HG03521 (cell line): ENCODE results near the gene ANGPT4.

Experiments used
- ATAC-seq: cut with Tn5 transposase; IDR thresholded peaks from one replicate; pipeline ENCODE4 v1.9.1; 2021; ENCODE audit warnings: mild to moderate bottlenecking, moderate library complexity; ENCODE audit not compliant: unreplicated experiment

ANGPT4 gene

DNA sequence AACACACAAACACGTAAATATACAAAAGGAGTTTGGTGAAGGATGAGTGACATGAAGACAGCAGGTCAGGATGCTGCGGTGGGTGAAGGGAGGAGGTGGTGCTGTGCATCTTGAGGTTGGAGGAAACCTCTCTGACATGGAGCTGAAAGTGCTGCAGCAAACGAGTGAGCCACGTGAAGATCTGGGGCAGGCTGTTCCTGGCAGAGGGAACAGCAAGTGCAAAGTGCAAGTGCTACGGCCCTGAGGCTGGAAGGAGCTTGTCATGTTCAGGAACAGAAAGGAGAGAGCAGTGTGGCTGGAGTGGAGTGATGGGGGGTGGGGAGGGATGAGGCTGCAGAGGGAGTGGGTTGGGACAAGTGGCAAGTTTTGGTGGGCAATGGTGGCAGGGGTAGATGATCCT is 24.8 kb upstream of the ANGPT4 start:
- ATAC-seq = no peak

DNA sequence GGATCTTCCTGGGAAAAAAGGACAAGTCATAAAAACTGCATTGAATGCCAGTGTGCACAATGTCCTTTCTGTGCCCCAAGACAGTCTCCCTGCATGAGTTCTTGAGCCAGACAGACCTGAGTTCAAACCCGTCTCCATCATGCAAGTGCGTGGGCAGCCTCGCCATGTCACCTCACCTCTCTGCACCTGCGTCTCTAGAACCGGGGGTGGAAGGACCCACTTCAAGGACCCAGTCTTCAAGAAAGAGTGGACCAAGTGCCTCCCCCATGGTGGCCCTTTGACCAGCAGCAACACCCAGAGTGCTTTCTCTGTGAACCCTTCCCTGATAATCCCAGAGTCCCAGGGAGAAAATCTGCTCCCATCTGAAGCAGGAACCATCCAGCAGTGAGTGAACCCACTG is 23.5 kb upstream of the ANGPT4 start:
- ATAC-seq = no peak

DNA sequence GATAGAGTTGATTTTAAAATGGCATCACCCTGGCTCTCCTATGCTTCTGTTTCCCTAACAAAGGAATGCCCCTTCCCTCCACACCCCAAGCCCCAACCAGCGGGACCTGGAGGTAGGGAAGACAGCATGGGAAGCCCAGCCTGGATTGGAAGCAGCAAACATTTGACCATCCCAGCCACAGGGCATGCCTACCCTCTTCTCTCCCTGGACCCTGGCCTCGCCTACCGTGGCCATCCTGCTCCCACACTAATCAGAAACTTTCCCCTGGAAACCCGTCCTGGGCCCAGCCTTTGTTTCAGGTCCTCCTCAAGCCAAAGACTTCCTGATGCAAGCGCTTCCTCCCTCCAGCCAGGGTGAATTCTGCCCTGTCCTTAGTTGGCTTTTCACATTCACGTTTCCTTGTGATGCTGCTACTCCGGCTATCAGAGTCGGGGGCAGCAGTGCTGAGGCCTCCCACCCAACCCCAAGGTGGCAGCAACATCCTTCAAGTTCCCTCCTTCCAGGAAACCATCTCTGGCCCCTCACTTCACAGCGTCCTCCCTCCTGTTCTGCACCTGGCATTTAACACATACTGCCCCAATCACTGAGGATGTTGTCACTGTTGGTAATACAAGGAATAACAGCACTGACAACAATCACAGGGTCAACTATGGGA is 18.2 kb upstream of the ANGPT4 start:
- no peak for ATAC-seq

DNA sequence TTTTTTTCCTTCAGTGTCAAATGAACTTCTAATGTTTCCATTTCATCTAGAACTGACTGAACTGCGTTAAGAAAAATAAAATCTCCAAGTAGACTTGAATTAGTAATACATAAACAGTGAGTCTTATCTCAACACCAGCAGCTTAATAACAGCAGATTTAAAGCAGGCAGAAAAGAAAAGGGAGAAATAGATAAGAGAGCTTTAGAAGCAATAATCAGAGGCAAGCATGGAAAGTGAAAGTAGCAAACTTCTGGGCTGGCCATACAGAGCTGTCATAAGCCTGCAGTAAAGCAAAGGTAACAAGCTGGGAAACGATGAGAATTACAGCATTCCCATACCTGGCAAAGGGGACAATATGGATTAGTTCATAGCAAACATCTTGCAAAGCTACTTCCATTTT is 16.9 kb upstream of the ANGPT4 start:
- no peak for ATAC-seq

DNA sequence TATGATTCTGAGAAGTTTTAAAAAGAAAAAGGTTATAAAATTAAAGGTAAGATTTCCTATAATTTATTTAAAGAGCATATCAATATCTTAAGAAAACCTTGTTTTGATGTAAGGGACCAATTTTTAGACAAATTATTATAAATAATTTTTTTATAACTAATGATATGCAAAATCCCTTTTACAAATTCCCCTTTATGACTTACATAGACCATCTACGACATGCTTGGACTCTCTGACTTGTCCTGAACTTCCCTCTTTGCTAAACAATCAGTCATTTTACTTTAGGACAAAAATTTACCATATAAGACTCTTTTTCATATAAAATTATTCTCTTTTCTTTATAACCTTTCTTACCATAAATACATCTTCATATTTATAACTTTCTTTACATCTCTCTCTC is 15.3 kb upstream of the ANGPT4 start:
- ATAC-seq = no peak

DNA sequence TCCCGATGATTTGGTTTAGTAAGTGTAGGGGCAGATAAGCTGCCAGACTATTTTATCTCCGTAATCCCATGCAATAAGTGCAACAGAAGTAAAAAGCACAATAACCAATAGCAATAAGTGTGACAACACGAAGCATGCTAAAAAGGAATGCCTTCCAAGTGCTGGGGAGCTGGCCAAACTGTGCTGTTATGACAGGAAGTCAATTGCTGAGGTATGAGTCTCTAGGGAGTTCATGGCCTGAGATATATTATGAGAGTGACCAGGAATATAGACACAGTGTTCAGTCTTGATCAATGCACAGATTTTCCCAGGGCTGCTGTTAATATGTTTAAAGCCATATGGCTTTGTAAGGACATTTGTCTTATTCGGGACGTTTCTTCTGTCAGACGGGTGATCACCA is 10.5 kb upstream of the ANGPT4 start:
- no peak for ATAC-seq

DNA sequence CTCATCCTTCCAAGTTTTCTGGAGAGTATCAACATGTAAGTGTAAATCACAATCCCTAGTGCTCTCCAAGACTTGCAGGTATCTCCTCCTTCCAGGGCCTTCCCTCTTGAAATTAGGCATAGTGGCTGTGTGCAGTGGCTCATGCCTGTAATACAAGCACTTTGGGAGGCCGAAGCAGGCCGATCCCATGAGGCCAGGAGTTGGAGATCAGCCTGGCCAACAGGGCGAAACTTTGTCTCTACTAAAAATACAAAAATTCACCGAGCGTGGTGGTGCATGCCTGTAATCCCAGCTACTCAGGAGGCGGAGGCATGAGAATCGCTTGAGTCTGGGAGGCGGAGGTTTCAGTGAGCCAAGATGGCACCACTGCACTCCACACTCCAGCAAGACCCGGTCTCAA is 9.4 kb upstream of the ANGPT4 start:
- no peak for ATAC-seq

DNA sequence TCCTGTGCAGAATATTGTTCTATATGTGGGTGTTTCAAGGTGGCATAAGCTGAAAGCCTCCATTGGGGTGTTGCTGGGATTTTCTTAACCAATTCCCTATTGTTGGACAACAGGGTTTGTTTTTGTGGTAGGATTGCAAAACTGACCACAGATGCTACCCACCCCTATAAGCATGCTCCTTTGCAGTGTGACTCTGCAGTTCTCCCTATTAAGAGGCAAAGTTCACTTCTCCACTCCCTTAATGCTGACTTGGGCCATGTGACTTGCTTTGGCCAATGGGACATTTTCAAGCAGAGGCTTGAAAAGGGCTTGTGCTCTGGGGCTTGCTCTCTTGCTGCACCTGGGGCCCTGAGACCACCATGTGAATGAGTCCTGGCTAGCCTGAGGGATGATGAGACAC is 8.5 kb upstream of the ANGPT4 start:
- no peak for ATAC-seq

DNA sequence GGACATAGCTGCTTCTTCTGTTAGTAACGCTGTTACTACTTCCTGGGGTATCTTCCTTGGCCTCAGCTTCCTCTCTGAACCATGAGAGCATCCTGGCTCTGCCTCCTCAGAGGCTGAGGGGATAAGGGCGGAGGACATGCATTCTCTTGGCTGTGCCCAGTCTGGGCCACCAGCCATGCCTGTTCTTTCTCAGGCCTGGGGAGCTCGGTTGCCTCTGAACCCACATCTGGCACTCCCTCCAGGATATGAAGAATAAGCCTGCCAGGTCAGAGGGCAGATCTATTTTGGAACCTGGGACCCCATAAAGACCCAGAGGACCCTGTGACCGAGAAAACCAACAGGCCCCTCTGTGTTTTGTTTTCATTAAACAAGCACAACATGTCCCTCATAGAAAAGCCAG is 6.6 kb upstream of the ANGPT4 start:
- no peak for ATAC-seq

DNA sequence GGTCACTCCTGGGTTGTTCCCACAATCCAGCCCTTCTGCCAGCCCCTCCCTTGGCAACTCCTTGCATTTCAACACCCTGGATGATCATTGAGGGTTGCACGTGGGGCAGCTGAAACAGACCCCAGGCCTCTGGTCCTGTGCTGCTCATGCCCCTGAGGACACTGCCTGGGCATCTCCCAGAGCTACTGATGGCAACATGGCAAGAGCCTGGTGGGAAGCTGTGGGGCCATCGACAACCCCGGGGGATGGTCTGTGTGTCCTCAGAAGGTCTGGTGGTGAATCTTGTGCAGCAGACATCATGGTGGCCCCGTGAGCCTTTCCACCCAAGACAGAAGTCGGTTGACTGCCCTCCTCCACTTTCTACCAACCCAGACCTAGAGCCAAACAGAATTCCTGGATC is 4.9 kb upstream of the ANGPT4 start:
- ATAC-seq = no peak

DNA sequence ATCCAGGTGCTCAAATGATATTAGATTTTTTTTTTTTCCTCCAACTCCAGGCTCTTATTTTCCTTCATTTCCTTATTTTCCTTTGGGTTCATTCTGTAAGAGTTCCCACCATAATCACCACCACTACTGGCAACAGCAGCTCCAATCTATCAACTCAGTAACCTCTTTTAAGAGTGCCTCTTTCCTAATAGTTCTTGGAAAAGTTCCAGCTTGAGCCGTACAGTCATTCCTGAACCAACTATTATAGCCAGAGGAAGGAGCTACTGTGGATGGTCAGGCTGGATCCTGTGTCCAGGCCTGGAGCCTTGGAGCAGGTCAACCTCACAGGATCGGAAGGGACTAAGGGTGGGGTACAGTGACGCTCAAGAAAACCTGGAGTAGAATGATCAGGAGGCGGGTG is 4.2 kb upstream of the ANGPT4 start:
- ATAC-seq = no peak

DNA sequence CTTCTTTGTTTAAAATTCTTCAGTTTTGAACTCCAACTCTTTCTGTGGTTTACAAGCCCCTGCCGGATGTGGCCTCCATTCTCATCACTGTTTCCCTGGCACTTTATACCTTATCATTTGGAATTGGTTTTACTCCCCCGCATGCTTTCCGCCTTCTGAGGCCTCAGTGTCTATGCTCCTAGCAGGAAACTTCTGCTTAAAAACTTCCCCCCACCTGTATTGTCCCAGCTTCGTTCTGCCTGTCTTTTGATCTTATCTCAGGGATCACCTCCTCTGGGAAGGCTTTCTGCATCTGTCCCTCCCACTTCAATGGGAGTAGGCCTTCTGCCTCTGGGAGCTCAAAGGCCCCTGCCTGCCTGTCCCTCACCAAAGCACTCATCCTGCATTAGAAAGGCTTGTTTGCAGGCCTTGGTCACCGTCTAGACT is 3.4 kb upstream of the ANGPT4 start:
- no peak for ATAC-seq

DNA sequence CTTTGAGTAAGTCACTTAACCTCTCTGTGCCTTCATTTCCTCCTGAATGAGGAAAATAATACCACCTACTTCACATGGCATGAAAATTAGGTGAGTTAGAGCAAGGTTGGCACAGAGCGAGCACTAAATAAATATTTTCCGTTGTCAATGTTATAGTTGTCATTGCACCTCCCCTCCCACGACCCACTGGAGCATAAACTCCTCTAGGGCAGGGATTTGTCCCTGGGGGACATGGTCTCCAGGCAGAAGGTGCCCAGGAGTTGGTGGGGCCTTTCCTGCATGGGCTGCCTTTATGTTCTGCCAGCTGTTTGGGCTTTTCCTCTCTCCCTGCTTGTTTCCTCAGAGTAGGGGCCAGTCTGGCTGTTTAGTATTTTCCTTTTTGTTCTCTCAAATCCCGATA is 1.3 kb upstream of the ANGPT4 start:
- ATAC-seq = no peak

DNA sequence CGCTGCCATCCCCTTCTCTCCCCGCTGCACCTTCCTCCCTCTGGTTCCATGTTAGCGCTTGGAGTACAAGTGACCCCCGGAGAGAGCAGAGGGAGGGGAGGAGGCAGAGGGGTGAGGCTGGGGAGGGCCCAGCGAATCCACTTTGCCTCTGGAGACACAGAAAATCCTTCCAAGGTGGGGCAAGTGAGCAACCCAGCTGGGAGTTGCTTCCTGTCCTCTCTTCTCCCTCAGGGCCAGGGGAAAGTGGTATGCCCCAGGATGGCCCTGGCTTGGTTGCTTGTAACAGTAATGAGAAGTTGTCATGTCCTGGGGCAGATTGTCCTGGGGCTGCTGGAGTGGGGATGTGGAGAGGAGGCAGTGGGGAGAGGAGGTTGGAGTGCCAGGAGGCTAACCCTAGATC is 691 bp upstream of the ANGPT4 start:
- ATAC-seq = no peak

DNA sequence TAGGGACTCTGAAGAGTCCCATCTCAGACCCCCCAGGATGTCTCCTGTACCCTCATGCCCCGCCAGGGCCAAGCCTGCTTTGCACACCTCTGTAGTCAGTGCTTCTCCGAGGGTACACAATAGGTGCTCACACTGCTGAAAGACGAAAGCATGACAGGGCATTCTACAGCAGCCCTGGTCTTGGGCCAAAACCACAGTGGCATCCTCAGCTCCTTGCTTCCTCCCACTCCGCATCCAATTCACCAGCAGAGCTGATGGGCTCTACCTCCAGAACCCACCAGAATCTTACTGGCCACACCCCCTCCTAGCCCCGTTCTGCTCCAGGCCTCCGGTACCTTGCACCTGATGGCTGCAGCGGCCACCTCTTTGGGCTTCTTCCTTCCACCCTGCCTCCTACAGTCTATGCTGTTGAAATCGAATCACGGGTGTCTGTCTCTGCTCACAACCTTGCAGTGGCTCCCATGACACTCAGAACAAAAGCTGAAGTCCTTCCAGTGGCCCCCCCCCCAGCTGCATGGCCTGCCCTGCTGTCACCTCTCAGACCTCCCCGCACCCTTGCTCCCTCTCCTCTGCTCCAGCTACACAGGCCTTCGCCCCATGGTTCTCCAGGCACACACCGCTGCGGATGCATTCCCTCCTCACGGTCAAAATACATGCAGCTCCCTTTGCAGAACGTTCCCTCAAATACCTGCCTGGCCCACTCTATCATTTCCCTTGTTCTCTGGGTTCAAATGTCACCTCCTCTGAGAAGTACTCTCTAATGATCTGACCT is 1.2 kb downstream of the ANGPT4 start:
- no peak for ATAC-seq

DNA sequence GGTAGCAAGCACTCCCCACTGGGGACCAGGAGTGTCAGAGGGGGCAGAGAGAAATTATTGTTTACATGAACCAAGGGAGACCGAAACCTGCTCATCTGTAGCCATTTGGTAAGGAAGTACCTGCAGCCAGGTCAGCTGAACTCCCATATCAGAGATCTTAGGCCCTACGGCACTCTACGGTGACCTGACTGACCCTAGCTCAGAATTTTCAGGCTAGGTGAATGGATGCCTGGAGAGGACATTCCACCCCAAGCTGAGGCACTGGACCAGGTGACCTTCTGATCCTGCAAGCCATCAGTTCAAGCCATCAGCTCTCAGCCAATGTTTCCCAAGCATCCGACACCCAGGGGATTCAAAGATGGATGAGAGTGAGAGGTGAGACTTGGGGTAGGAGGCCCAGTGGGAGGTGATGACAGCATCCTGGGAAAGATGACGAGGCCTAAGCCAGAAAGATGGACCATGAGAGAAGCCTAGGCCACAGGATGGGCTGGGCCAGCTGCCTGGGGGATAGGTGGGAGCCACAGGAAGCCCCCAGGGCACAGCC is 2.8 kb downstream of the ANGPT4 start:
- no peak for ATAC-seq

DNA sequence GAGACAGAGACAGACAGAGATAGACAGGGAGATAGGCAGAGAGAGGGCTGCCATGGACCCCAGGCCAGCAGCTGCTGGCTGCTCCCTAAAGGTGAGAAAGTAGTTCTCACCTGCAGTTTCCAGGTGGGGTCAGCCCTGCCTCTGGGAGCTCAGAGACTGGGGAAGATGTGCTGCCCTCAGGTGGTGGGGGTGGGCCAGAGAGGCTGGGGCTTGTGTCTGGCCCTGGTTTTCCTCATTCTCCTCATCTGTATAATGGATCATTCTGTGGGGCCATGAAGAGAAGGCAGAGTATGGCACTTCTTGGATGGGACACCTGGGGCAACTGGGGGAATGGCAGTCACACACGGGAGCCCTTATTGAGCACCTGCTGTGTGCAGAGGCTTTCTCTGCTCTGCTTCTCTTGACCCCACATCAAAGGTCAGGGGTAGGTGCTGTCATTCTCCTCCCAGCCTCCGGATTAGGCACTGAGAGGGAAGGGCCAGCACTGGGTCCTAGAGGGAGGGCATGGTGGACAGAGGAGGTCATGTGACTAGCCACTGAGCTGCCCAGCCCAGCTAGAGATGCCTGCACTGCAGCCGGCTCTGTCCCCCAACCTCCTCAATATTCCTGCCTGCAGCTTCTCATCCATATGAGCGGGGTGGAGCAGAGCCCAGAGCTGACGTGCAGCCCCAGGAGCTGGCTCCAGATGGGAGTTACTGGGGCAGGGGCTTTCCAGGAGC is 4.1 kb downstream of the ANGPT4 start:
- ATAC-seq = no peak

DNA sequence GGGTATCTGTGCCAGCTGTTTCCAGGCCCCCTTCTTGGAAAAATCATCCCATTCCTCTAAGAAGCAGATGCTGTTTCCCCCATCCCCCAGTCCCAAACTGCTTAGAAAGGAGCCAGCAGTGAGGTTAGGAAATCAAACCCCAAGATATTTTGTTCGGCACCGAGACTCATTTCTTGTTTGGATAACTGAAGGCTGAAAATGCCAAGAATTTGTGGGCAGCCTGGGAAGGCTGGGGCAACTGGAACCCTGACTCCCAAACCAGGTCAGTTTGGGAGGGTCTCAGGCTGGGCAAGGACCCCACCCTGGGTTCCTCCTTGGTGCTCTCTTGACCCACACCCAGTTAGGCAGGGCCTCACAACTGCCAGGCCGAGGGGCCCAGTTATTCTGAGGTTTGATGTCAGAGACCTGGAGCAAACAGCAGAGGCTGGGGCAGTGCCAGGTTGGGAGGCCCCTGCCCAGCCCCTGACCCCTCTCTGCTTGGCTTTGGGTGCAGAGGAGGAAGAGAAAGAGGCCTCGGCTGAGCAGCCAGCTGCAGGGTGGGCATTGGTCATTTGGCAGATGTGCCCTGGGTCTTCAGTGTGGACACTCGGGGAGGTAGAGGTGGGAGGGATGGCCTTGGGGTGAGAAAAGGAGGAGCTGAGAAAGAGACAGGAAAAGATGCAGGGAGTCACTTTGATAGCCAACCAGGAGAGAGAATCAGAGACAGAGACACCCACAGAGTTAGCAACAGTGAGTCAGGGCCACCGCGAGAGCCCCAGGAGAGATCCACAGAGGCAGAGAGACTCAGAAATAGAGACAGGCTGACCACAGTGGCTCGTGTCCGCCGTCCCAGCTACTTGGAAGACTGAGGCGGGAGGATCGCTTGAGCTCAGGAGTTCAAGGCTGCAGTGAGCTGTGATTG is 5.0 kb downstream of the ANGPT4 start:
- ATAC-seq = no peak

DNA sequence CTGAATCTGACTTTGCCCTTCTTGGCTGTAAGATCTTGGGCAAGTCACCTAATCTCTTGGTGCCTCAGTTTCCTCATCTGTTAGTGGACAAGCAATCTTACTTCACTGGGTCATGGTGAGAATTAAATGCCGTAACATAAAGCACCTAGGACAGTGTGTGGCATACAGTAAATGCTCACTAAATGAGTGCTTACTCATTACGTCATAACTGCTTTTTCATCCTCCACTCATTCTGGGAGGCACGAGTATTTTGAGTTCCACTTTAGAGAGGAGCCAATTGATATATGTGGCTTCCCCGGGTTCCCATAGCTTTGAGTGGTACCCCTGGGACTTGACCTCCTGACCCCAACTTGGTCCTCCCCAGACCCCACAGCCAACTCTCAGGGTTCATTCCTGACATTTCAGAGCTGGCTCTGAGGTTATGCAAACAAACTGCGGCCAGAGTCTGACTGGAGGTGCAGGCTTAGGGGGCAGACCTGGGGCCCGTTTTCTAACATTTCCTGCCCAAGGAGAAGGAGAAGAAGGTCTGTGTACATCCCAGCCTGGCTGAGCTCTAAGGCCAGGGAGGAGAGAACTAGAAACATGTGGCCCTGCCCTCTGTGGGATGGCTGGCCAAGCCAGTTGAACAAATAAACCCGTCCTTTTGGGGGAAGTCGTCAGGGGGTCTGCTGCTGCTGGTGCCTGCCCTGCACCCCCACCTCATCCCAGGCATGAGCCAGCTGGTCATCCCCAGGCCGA is 5.8 kb downstream of the ANGPT4 start:
- ATAC-seq = no peak

DNA sequence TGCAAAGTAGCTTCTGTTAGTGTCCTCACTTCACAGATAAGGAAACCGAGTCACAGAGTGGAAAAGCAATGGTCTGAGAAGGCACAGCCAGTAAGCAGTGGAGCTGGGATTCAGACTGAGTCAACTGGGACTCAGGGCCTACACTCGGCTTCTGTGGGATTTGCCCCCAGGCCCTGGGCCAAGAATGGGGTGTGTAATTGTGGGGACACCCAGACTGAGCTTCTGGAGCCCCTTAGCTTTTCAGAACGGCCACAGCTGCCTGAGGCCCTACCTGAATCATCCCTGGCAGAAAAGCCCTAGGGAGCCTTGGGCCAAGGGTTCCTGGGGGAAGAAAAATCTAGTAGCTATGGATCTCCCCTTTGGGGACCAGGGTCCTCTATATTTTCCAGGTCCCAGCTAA is 6.5 kb downstream of the ANGPT4 start:
- ATAC-seq = no peak
